Activated CD4-positive, CD25-positive, alpha-beta regulatory T cell treated with anti-CD3 and anti-CD28 coated beads, Interleukin-2, amount 50 U/mL, for 72 hours (primary cell): ENCODE measurements around the gene KRTAP10-8.
"Not testable (repeated sequence)": the region's sequence is repeated elsewhere in the genome, so short reads cannot be mapped to it uniquely, and the experiment has no call there.

Source experiments
- DNase-seq: peaks from one replicate; pipeline ENCODE4 v3.0.0; 2021

Gene KRTAP10-8

GRCh38 chr21:44579056-44579832 lies 32.6 kb upstream of the KRTAP10-8 start:
- no peak for DNase-seq

DNA sequence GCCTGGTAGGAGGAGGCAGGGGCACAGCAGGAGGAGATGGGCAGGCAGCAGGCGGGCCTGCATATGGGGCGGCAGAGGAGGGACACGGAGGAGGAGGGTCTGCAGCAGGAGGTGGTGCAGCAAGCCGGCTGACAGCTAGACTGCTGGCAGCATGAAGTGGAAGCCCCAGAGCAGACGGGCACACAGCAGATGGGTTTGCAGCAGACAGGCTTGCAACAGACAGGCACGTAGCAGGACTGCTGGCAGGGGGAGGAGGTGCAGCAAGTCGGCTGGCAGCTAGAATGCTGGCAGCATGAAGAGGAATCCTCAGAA lies 32.1 kb upstream of the KRTAP10-8 start:
- no peak for DNase-seq

DNA sequence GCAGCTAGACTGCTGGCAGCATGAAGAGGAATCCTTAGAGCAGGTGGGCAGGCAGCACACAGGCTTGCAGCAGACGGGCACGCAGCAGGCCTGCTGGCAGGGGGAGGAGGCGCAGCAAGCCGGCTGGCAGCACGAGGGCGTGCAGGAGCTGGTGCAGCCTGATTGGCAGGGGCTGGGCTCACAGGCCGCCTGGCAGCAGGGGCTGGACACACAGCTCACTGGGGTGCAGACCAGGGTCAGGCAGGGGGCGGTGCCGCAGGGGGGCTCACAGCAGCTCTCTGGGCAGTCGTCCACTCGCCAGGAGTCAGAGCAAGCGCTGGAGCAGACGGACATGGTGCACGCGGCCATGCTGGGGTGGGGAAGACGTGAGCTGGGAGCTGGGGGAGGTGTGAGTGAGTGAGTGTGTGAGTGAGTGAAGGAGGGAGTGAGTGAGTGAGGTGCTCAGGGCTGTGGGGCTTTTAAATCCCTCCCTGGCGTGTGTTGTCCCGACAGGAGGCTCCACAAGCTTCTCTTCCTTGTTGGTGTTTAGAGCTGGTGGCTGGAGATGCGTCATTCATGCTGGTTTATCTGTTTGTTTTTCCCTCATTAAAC lies 31.6 kb upstream of the KRTAP10-8 start, which contains the start of gene KRTAP10-5:
TSS of gene KRTAP10-5 (minus strand) at position 374 of the 591 bp plus-strand sequence. CDS start at position 348, 26 bp downstream.
- not testable (repeated sequence) for DNase-seq

DNA sequence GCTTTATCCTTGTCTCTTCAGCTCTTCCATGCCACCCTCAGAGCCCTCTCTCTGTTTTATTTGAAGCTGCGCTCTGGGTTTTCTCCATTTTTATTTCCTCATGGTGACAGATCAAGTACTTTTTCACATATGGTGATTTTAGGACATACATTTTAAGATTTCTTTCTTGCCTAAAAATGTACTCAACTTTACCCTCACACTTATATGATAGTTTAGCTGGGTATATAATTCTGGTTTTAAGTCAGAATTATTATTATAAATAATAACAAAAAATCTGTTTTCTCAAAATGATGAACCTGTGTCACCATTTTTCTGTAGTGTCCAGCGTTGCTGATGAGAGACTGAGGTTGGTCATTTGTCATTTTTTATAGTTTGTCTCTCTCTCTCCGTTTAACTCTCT lies 30.7 kb upstream of the KRTAP10-8 start:
- DNase-seq, result no peak

GRCh38 chr21:44582055-44582454 lies 29.8 kb upstream of the KRTAP10-8 start:
- DNase-seq, result no peak

DNA sequence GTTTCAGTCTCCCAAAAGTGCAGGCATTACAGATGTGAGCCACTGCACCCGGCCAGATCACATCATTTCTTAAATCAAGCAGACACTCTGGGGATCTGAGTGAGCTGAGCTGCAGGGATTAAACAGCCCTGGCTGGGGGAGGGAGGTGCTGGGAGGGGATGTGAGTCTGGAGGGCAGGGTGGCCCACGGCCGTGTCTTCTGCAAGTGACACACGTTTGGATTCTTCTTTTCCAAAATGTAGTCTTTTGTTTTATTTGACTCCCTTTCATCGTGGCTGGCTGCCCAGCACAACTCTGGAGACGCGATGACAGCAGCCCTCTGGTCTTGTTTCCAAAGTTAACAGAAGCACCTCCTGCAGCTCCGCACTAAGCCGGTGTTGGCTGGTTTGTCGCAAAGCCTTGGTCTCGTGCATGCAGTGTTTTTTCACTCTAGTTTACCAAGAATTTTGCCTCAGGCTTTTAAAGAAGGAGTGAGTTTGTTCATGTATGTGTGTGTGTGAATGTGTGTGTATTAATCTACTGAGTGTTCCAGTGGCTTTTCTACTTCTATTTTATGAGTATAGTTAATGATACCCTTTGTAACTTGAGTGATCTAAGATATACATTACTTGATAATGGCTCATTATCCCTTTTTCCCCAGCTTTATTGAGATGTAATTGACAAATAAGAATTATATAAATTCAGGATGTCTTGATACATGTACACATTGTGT lies 28.6 kb upstream of the KRTAP10-8 start:
- DNase-seq, result no peak

DNA sequence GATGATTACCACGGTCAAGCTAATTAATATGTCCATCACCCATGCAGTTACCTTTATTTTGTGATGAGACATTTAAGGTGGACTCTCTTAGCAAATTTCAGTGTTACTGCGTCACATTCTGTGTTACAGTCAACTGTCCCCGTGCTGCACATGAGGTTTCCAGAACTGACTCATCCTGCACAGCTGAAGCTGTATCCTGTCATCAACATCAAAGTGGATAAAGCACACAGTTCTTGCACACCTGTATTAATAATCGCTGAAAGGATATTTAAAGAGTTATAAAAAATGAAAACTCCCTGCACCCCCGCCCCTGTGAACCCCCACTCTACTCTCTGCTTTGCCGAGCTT lies 28.1 kb upstream of the KRTAP10-8 start:
- no peak for DNase-seq

DNA sequence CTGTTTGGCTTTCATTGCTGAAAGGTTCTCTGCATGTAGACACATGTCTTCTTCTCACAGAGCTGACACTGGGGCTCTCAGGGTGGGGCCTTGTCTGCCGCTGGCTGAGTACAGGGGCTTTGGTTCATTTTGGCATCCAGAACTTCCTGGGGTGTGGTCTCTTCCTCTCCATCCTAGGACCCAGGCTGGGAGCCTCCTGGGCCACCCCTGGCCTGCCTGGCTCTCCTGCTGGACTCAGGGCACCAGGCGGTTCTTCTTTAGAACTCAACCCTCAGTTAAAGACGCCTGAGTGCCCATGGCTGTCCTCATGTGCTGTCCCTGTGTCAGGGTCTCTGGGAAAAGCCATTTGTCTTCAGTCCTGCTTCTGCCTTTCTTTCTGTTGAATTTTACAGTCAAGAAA lies 26.0 kb upstream of the KRTAP10-8 start:
- DNase-seq, result no peak

GRCh38 chr21:44589094-44589493 lies 22.8 kb upstream of the KRTAP10-8 start:
- DNase-seq, result no peak

GRCh38 chr21:44589586-44590305 lies 22.1 kb upstream of the KRTAP10-8 start:
- no peak for DNase-seq

DNA sequence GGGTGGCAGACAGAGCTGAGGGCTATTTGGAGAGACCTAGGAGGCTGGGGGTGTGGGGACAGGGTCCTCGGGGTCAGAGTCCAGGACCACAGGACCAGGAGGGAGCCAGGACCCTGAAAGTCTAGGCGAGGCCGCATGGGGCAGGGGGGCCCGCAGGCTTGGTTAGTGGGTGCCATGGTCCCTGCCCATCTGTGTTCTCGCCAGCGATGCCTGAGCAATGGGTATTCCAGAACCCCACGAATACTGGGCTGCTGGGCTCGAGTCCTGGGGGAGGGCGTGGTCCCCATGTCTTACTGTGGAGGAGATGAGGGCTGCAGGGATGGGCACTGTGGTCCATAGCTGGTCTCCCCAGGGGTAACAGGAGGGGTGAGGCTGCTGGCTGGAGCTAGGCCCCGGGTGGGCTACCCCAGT lies 21.6 kb upstream of the KRTAP10-8 start:
- no peak for DNase-seq

DNA sequence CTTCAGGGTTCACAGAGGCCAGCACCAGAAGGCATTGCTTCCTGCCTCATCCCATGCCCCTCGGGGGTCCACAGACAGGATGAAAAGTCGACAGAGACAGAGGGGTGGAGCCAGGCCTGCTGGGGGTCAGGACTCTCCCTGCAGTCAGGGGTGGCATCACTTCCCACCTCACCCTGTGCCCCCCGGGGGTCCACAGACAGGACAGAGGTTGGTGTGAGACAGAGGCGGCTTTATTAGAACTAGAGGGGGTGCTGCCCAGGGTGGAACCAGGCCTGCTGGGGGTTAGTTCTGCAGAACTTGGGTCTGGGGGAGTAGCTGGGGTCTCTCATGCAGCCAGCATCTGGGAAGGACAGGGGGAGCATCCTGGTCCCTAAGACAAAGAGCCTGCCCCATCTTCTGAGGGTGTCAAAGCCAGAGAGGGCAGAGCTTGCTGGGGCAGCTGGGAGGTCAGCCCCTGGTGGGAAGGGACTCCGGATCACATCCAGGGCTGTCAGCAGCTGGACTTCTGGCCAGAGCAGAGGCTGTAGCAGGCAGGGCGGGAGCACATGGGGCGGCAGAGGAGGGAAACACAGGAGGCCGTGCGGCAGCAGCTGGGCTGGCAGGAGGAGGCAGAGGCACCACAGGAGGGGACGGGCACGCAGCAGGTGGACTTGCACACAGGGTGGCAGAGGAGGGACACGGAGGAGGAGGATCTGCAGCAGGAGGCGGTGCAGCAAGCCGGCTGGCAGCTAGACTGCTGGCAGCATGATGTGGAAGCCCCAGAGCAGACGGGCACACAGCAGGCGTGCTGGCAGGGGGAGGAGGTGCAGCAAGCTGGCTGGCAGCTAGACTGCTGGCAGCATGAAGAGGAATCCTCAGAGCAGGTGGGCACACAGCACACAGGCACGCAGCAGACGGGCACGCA lies 20.7 kb upstream of the KRTAP10-8 start:
- peak; percentile 22 for DNase-seq

DNA sequence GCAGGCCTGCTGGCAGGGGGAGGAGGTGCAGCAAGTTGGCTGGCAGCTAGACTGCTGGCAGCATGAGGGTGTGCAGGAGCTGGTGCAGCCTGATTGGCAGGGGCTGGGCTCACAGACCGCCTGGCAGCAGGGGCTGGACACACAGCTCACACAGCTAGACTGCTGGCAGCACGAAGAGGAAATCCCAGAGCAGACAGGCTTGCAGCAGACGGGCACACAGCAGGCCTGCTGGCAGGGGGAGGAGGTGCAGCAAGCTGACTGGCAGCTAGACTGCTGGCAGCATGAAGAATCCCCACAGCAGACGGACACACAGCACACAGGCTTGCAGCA lies 20.1 kb upstream of the KRTAP10-8 start:
- not testable (repeated sequence) for DNase-seq

DNA sequence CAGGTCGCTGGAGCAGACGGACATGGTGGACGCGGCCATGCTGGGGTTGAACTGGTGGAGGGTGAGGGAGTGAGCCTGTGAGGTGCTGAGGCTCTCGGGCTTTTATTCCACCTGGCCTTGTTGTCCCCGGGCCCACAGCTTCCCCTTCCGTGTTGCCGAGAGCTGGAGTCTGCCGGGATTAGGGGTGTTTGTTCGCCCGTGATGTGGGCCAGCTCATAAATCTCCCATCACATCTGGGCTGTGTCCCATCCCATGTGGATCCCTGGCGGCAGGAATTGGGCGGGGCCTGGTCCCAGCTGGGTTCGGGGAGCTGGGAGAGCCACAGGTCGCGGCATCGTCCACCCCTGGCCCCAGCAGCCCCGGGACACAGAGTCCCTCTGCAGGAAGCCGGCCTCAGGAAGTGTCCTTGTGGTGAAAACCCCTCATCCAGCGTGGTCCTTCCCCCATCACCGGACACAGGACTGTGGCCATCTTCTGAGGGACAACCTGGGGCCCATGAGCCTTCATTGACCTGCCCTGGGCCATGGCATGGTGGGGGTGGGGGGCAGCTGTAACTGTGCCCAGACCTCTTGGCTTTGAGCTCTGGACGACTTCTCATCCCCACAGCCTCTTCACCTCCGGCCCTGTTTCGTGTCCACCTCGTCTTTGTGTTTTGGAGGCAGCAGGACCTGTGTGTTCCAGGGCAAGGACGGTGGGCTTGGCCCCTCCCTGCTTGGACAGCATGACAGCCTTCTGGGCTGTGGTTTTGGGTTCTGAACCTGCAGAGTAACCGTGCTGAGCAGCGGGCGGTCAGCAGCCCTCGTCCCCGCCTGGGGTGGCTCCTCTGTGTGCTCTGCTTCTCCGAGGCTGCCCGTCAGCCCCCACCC lies 19.2 kb upstream of the KRTAP10-8 start, which contains the start of gene KRTAP10-6:
TSS of gene KRTAP10-6 (minus strand) at position 60 of the 866 bp plus-strand sequence. CDS start at position 39, 21 bp downstream.
- peak; percentile 24 for DNase-seq

- peak; percentile 17 for DNase-seq
Measured at GRCh38 chr21:44593598-44594405, 18.1 kb upstream of the KRTAP10-8 start.

- DNase-seq, result no peak
Measured at GRCh38 chr21:44594406-44594916, 17.4 kb upstream of the KRTAP10-8 start.

DNA sequence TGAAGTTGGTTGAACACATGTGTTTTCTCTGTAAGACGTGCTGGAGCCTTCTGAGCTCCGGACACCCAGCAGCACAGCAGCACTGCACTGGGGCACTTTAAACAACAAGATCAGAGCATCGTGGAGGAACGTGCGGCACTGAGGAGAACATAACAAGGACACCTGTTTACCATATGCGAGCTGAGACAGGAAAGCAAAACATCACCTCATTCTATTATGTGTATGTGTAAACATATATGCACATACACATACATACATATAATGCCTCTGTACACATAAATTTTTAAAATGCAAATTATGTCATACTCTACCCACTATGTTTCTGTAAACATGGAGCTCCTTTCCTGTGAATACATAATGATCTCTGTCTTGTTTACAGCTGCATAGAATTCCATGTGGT lies 16.4 kb upstream of the KRTAP10-8 start:
- DNase-seq, result no peak

DNA sequence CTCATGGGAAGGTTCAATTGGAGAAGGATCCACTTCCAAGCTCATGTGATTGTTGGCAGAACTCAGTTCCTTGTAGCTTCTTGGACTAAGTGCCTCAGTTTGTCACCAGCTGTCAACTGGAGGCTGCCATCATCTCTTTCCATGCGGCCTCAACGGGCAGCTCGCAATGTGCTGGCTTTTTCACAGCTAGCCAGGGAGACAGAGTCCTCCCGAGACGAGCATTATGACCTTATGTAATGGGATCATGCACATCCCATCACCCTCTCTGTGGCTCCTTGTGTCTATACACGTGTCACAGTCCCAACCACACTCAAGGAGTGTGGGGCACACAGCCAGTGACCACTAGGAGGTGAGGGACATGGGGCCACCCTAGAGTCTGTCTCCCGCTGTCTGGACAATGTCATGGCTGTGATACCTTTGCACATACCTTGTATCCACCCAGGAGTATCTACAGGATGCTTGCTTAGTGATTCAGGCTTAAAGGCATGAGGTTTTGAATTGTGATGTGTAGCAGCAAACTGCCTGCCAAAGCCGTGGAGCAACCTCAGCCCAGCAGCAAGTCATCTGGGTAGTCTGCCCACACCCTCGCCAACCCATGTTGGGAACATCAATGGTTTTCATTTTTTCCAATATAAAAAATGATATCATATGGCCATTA lies 15.7 kb upstream of the KRTAP10-8 start:
- no peak for DNase-seq

- DNase-seq, result no peak
Measured at GRCh38 chr21:44598061-44598460, 13.8 kb upstream of the KRTAP10-8 start.
